Kidney (tissue), 14 donors: ENCODE results near the gene SNX32. TPM values are rescaled to one million over a fixed set of nuclear protein-coding genes. Genes with fewer than 3 reads are reported as not detected.

Experiments used
- DNase-seq, 5 donors: peaks; one replicate each; pipeline ENCODE4 v3.0.0-alpha.2; 2013 to 2020
- FAIRE-seq: peaks from 2 replicates; lab custom pipeline; 2012; peaks lifted over from hg19 to GRCh38; lab: Jason Lieb, UNC
- H3K27ac ChIP-seq, 2 donors: one replicate each; pipeline ENCODE4 v1.7.0; 2013; ENCODE audit warnings: low read depth in 2 of 2, low read length in 2 of 2, inconsistent platforms in 1 of 2
- H3K27me3 ChIP-seq: one replicate; pipeline ENCODE4 v1.7.1; 2013; ENCODE audit warnings: low read length, inconsistent platforms; ENCODE audit not compliant: control insufficient read depth, insufficient read depth
- H3K36me3 ChIP-seq, 3 donors: one replicate each; pipeline versions ENCODE4 v1.7.0 to v1.7.1; 2013; ENCODE audit warnings: low read length in 3 of 3, control low read depth in 1 of 3, inconsistent platforms in 1 of 3; ENCODE audit not compliant: insufficient read depth in 3 of 3, control insufficient read depth in 2 of 3
- H3K4me1 ChIP-seq, 3 donors: one replicate each; pipeline versions ENCODE4 v1.7.0 to v1.7.1; 2013; ENCODE audit warnings: low read length in 3 of 3, inconsistent platforms in 1 of 3, low read depth in 1 of 3; ENCODE audit not compliant: control insufficient read depth in 2 of 3, insufficient read depth in 2 of 3
- H3K4me3 ChIP-seq, 3 donors: one replicate each; pipeline versions ENCODE4 v1.7.0 to v1.8.1; 2013; ENCODE audit warnings: low read length in 3 of 3, control low read depth in 1 of 3, inconsistent platforms in 1 of 3
- H3K9ac ChIP-seq, 3 donors: one replicate each; pipeline versions ENCODE4 v1.7.0 to v1.7.1; 2013; ENCODE audit warnings: low read length in 3 of 3, control low read depth in 1 of 3, inconsistent platforms in 1 of 3
- H3K9me3 ChIP-seq, 3 donors: one replicate each; pipeline versions ENCODE4 v1.7.0 to v1.7.1; 2013; ENCODE audit warnings: low read length in 3 of 3, control low read depth in 1 of 3, inconsistent platforms in 1 of 3; ENCODE audit not compliant: control insufficient read depth in 2 of 3, insufficient read depth in 1 of 3
- CTCF ChIP-seq: IDR thresholded peaks from 3 replicates; pipeline ENCODE4 v1.5.1; 2012; ENCODE audit warnings: mild to moderate bottlenecking, moderate library complexity, borderline replicate concordance; ENCODE audit not compliant: insufficient read depth; ENCODE audit errors: extremely low read depth
- intact Hi-C: fragments of 100-400 bp; cut with DNase I; formaldehyde crosslinking; loops from one replicate; pipeline ENCODE4 v1.11.1; 2022
- polyA plus RNA-seq: library from polyadenylated mRNA; stranded (reverse); fragments of 350-450 nt; fragmentation: Illumina TruSeq; extraction: RNeasy Lipid Tissue Mini Kit (QIAGEN cat#74804); gene quantifications from one replicate; pipeline ENCODE4 v1.2.3, GENCODE V29; 2014; ENCODE audit warnings: low read depth, low replicate concordance; ENCODE audit not compliant: insufficient read depth
- total RNA-seq: library from RNA; stranded (reverse); fragmentation: NEBNext Ultra II Directional; extraction: Animal tissue kit (Norgen Biotek cat#: 25700); gene quantifications from one replicate; pipeline ENCODE4 v1.2.1, GENCODE V29; 2021
- donor health status: control.
- donor health status: control.
- donor health status: control.
- donor health status: control.
- donor health status: control.
- donor health status: DM: yes; HTN: yes; CAD: no.
- donor health status: Normal renal cell carcinoma (clear cell type).

Gene SNX32
- total and polyA plus RNA-seq, 2 donors from 2014 or later = 0.43 to 1.0 TPM

- Histone ChIP-seq H3K36me3 (peaks cover 4 to 12% (median 5%) of the 10 kb centered on the region in 3 donors), H3K4me1 (peaks cover 0 to 26% (median 8%) of the 10 kb centered on the region in 3 donors), H3K27ac (no peak overlapping the region), H3K4me3 (no peak overlapping the region), H3K27me3 (no peaks in the 10 kb centered on the region), H3K9me3 (no peaks in the 10 kb centered on the region), H3K9ac (no peak overlapping the region)
- DNase-seq = peak in 1 of 5 donors; percentile 45
- no peak for FAIRE-seq
- intact Hi-C loops = loop anchor here (10.0 kb wide), 1 partner anchor 99 kb away; no protein-coding TSS in a partner anchor
- TF ChIP-seq CTCF = no peak
Observed at GRCh38 chr11:65885808-65886536, 52.2 kb downstream of the SNX32 start.

GRCh38 chr11:65886826-65887722 is 53.3 kb downstream of the SNX32 start:
- TF ChIP-seq CTCF = no peak

GRCh38 chr11:65887723-65888162 is 54.0 kb downstream of the SNX32 start:
- H3K36me3 ChIP-seq = peaks cover 4 to 12% (median 5%) of the 10 kb centered on the region in 3 donors
- no peak for DNase-seq
- H3K27ac ChIP-seq = peak overlapping the region; percentile 34 to 78
- peaks cover 0 to 39% (median 8%) of the 10 kb centered on the region in 3 donors for H3K4me1 ChIP-seq
- H3K9me3 ChIP-seq = no peaks in the 10 kb centered on the region
- TF ChIP-seq CTCF = no peak
- H3K9ac ChIP-seq = peak overlapping the region; percentile 28 to 88 (median 56)
- no peaks in the 10 kb centered on the region for H3K27me3 ChIP-seq
- peak overlapping the region; percentile 55 to 95 (median 78) for H3K4me3 ChIP-seq
- intact Hi-C loops = loop anchor here (10.0 kb wide), 1 partner anchor 97 kb away; no protein-coding TSS in a partner anchor
- no peak for FAIRE-seq

More at GRCh38 chr11:65886826-65887722, 53.3 kb downstream of the SNX32 start:
- peaks cover 4 to 12% (median 5%) of the 10 kb centered on the region in 3 donors for H3K36me3 ChIP-seq
- intact Hi-C loops = loop anchor here (10.0 kb wide), 1 partner anchor 98 kb away; no protein-coding TSS in a partner anchor
- H3K4me1 ChIP-seq = peaks cover 0 to 34% (median 8%) of the 10 kb centered on the region in 3 donors
- H3K27ac ChIP-seq = peak overlapping the region in 1 of 2 donors; percentile 34
- no peaks in the 10 kb centered on the region for H3K9me3 ChIP-seq
- FAIRE-seq (no peak), DNase-seq (peak in 1 of 5 donors; percentile 69)
- peak overlapping the region in 1 of 3 donors; percentile 28 for H3K9ac ChIP-seq
- H3K4me3 ChIP-seq = peak overlapping the region; percentile 55 to 95 (median 78)
- H3K27me3 ChIP-seq = no peaks in the 10 kb centered on the region
